HG02763 (cell line): Measurements from ENCODE around the gene PARN.
"Not testable (repeated sequence)": the region's sequence is repeated elsewhere in the genome, so short reads cannot be mapped to it uniquely, and the experiment has no call there.

Experiments used
- ATAC-seq: cut with Tn5 transposase; IDR thresholded peaks from one replicate; pipeline ENCODE4 v1.9.1; 2021; ENCODE audit warnings: mild to moderate bottlenecking, moderate library complexity; ENCODE audit not compliant: unreplicated experiment

The PARN gene

DNA sequence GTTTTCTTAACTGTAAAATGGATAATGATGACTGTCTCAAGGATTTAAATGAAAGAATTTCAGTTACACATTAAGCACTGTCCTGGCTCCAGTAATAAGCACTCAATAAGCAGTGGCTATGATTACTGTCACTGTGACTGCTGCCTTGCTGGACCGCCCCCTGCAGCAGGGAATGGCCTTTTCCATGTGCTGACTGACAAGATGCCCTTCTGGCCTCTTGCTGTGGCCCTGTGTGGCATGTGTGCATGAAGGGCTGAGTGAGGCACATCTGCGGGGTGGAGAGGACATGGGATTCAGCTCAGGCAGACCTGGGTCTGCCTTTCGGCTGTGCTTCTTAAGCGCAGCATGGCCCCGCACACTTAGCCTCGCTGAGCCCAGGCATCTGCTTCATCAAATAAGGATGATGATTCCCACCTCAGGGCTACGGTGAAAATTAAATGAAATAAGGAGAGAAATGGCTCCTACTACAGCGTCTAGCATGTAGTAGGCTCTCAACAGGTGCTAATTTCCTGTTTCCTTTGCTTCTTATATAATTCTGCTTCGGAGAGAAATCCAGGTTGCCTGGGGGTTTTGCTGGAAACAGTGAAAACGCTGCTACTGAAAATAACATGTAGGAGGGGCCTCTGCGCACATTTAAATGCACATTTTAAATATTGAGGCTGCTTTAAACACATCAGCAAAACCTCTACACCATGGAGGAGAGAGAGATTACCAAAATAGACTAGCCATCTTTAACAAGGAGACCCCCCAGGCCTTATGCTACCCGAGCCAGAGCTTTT lies 183.9 kb downstream of the PARN start:
- ATAC-seq, result no peak

- ATAC-seq, result no peak
Observed at GRCh38 chr16:14444979-14445810, 184.9 kb downstream of the PARN start.

GRCh38 chr16:14441533-14441932 lies 188.5 kb downstream of the PARN start:
- ATAC-seq, result not testable (repeated sequence)

- ATAC-seq, result no peak
Observed at GRCh38 chr16:14438256-14438655, 191.8 kb downstream of the PARN start.

- no peak for ATAC-seq
Observed at GRCh38 chr16:14437426-14437825, 192.6 kb downstream of the PARN start.

GRCh38 chr16:14436401-14436955 lies 193.6 kb downstream of the PARN start:
- ATAC-seq, result no peak

DNA sequence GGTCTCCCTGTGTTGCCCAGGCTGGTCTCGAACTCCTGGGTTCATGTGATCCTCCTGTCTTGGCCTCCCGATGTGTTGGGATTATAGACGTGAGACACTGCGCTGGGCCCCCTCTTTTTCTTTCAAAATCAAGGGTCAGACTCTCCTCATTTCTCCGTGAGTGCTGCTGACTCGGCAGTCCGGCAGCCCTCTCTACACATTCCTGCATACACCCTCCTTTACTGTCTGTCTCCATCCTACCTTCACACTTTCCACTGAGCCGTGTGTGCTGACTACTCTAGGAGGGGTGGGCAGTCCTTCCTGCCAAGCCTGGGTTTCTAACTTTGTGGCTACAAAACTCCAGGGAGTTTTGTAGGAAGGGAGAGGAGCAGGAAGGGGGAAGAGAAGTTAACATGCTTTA lies 195.2 kb downstream of the PARN start:
- no peak for ATAC-seq

DNA sequence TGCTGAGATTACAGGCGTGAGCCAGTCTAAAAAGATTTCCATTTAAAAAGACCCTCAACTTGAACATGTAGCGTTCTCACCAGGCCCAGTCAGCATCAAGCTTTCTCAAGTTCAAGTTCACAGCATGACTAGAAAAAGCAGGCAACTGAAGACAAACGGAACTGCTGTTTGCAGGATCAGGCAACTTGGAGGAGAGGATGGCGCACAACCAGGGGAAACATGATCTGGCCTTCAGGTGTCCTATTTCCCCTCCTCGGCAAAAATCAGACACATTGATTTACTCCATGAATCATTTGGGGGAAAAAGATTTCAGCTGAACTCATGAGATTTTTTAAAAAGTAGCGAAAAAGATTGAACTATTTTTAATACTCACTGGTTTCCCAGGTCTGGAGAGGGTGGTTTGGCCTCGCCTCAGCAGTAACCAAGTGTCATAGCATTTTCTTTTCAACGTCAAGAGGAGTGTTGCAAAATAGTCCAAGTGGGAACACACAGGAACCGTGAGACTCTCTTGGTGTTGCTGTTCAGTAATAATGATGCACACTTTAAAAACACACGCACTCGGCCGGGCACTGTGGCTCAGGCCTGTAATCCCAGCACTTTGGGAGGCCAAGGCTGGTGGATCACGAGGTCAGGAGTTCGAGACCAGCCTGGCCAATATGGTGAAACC lies 201.0 kb downstream of the PARN start:
- not testable (repeated sequence) for ATAC-seq

GRCh38 chr16:14428043-14428442 lies 202.0 kb downstream of the PARN start:
- ATAC-seq, result no peak

- ATAC-seq, result no peak
Observed at GRCh38 chr16:14427371-14427948, 202.6 kb downstream of the PARN start.

GRCh38 chr16:14424595-14424994 lies 205.5 kb downstream of the PARN start:
- ATAC-seq, result no peak

DNA sequence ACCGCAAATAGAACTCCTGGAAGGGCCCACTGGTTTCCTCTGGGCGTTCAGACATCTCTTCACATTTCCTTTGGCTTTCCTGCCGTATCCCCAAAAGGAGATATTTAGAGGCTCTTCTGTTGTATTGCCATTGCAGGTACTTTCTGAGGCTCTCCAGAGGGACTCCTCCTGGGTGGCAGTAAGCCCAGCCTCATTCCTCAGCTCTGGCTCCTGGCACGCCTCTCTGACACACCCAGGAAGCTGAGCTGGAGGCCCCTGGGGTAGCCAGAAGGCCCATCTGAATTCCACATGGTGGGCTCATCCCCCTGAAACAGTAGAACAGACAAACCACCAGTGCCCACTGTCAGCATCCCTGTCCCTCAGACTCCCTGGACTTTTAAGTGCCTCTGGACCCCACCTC lies 206.7 kb downstream of the PARN start:
- no peak for ATAC-seq

DNA sequence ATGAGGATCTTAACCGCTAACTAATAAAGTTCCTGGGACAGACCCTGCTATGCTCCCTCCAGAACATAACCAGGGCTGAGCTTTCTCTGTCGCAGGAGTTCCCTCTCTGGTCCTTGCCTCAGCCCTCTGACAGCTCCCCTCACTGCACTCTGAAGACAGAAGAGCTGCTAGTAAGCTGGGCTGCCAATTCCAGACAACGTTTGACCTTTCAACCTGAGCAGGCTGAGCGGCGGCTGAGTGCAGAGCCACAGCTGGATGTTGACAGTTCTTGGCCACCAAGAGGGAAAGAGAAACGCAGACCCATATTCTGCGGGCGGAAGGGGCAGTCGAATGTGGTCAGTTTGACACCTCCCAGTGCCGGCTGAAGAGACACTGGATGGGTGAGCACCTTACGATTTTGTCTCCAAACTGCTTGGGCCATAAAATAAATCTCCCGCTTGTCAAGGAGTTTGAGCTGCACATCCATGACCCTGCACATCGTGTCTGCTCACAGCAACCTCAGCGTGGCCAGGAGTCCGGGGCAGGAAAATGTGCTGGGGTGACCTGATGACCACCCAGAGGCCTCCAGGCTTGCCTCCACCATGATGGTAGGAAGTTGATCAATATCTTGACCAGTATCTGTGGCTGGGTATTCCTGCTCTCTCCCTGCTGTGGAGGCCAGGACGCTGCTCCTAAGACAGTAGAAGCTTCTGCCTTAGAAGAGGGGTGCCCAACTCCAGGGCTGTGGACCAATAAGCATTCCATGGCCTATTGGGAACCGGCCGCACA lies 209.2 kb downstream of the PARN start:
- no peak for ATAC-seq

- not testable (repeated sequence) for ATAC-seq
Observed at GRCh38 chr16:14420243-14420642, 209.8 kb downstream of the PARN start.

DNA sequence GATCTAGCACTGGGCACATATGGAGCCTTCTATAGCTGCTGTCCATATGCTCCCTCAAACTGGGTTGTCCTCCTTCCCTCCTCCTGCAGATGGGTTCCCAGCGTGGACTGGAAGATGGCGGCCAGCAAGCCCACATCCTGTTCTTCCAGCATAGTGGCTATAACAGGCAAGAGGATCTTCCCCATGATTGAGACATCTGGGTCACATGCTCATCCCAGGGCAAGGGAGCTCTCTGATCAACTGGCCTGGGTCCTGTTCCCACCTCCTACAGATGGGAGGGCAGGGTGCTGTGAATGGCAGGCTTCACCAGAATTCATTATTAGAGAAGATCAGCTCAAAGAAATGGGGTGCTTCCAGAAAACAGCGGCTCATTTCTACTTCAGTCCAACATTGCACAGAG lies 210.2 kb downstream of the PARN start:
- no peak for ATAC-seq

DNA sequence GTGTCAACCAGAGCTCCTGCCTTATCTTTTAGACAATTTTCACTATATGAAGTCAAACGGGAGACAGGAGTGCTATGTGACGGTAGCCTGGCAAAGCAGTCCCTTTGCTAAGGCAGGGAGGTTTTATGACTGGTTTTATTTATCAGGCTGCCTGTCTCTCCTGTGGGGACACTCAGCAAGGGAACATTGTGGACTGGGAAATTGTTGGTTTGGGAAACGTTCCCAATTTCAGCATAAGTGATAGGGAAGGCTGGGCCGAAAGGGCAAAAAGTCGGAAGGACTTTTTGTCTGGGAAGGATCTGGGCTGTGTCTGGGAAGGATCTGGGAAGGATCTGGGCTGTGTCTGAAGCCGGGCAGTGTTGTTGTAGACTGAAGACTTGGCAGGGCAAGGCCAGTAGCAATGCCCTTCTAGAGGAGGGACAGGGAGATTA lies 211.2 kb downstream of the PARN start:
- no peak for ATAC-seq

DNA sequence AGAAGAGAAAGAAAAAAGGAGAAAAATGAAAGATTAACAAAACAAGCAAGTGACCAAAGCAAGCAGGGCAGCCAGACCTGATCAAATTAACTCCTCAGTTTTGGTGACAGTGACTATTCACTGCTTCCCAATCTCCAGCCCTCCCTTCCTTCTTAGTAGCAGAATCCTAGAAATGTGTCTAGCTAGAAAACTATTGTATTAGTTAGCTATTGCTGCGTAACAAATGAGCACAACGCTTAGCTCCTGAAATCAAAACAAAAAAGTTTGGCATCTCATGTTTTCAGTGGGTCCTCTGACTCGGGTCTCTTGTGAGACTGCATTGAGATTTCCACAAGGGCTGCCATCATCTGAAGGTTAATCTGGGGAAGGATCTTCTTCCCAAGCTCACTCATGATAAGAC lies 213.9 kb downstream of the PARN start:
- no peak for ATAC-seq

- ATAC-seq, result no peak
Observed at GRCh38 chr16:14415291-14415690, 214.8 kb downstream of the PARN start.

DNA sequence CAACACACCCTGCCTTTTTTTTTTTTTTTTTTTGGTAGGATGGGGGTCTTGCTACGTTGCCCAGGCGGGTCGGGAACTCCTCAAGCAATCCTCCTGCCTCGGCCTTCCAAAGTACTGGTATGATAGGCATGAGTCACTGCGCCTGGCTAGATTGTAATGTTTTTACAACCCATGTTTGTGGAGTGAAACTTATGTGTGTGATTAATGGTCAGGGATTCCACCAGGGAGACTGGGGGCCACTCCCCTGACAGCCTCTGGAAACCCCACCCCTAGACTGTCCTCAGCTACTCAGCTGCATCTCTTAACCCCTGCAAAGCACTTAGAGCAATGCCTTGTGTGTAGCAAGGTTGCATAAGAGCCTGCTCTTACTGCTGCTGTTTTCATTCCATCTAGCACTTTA lies 220.5 kb downstream of the PARN start:
- no peak for ATAC-seq

- no peak for ATAC-seq
Observed at GRCh38 chr16:14407786-14408399, 222.2 kb downstream of the PARN start.
